Activated CD8-positive, alpha-beta T cell treated with anti-CD3 and anti-CD28 coated beads for 36 hours (primary cell): Measurements from ENCODE around the gene TCF7L2. TPM values are rescaled to one million over a fixed set of nuclear protein-coding genes. Genes with fewer than 3 reads are reported as not detected.

Experiments
- ATAC-seq: fragments of 200-7000 bp; cut with Tn5 transposase; one replicate; pipeline ENCODE4 v1.10.0; 2021; ENCODE audit warnings: mild to moderate bottlenecking, moderate library complexity
- CTCF ChIA-PET: fragments of 350-600 bp; sonication (Branson Sonifier 250); formaldehyde crosslinking; loops from one replicate; lab custom pipeline; 2021; ENCODE audit warnings: antibody characterized with exemption; lab: Charles Lee
- POLR2A ChIA-PET: fragments of 350-600 bp; sonication (Branson Sonifier 250); formaldehyde crosslinking; loops from one replicate; lab custom pipeline; 2021; ENCODE audit warnings: antibody characterized with exemption; lab: Charles Lee
- DNase-seq: peaks from one replicate; pipeline ENCODE4 v3.0.0-alpha.2; 2020
- H3K27ac Mint-ChIP-seq: one replicate; pipeline ENCODE4 v1.8.0; 2021; ENCODE audit warnings: mild to moderate bottlenecking, mixed read lengths
- H3K27me3 Mint-ChIP-seq: one replicate; pipeline ENCODE4 v1.8.0; 2021; ENCODE audit warnings: mixed read lengths
- H3K36me3 Mint-ChIP-seq: one replicate; pipeline ENCODE4 v1.8.0; 2021; ENCODE audit warnings: low read depth, mixed read lengths
- H3K4me1 Mint-ChIP-seq: one replicate; pipeline ENCODE4 v1.8.0; 2021; ENCODE audit warnings: low read depth, mixed read lengths
- H3K4me3 Mint-ChIP-seq: one replicate; pipeline ENCODE4 v1.8.0; 2021; ENCODE audit warnings: mild to moderate bottlenecking, moderate library complexity, mixed read lengths
- H3K9me3 Mint-ChIP-seq: one replicate; pipeline ENCODE4 v1.8.0; 2021; ENCODE audit warnings: mixed read lengths
- intact Hi-C: fragments of 100-400 bp; cut with micrococcal nuclease; formaldehyde crosslinking; loops from one replicate; pipeline ENCODE4 v1.10.0; 2022
- total RNA-seq, 2 experiments: library from RNA; stranded (reverse); gene quantifications; one replicate each; pipeline ENCODE4 v1.2.3, GENCODE V29; 2021
- TF ChIP-seq, protein P1 (sequence below): fragments of 200-600 bp; IDR thresholded peaks from one replicate; pipeline ENCODE4 v1.8.0; 2022; ENCODE audit warnings: antibody characterized with exemption, mild to moderate bottlenecking

Gene TCF7L2
- total RNA-seq, 2 experiments from 2014 or later: 1.5 to 1.6 TPM

DNA sequence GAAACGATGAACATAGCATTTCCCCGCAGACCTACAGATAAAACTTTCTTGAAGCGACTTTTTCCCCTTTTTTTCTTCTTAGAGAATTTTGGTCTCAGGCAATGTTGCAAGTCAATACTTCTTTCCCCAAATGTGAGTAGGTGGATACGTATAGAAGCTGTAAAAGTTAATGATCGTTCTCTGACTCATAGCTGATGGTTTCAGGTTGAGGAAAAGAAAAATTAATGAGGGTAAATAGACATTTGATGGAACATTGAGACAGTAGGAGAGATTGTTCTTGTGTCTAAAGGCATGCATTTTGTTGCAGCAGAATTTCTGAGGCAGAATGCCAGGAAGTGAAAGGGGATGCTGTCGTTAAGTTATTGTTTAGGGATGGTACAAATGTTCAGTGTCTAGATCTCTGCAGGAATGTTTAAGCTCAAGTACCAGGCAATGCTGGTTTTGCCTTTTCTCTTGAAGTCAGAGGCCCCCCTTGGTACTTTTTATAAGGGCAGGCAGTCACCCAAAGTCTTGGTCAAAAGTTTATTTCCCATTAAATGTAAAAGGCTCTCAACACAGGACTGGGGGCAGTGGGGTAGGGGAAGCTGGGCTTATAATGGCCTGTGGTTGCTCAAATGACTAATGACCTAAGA, 9.3 kb downstream of the TCF7L2 start:
- H3K4me1 Mint-ChIP-seq: peaks cover 27% of the 10 kb centered on the region
- no peak overlapping the region for H3K4me3 Mint-ChIP-seq
- ChIA-PET CTCF (interaction anchor here (0.6 kb wide), 1 partner anchor 14 kb away, joined by 3 read pairs; no protein-coding TSS in a partner anchor), POLR2A (no interaction called here)
- TF ChIP-seq, protein P1, sequence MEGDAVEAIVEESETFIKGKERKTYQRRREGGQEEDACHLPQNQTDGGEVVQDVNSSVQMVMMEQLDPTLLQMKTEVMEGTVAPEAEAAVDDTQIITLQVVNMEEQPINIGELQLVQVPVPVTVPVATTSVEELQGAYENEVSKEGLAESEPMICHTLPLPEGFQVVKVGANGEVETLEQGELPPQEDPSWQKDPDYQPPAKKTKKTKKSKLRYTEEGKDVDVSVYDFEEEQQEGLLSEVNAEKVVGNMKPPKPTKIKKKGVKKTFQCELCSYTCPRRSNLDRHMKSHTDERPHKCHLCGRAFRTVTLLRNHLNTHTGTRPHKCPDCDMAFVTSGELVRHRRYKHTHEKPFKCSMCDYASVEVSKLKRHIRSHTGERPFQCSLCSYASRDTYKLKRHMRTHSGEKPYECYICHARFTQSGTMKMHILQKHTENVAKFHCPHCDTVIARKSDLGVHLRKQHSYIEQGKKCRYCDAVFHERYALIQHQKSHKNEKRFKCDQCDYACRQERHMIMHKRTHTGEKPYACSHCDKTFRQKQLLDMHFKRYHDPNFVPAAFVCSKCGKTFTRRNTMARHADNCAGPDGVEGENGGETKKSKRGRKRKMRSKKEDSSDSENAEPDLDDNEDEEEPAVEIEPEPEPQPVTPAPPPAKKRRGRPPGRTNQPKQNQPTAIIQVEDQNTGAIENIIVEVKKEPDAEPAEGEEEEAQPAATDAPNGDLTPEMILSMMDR: no peak
- no peak for ATAC-seq
- no peak overlapping the region for H3K27ac Mint-ChIP-seq
- H3K36me3 Mint-ChIP-seq: no peaks in the 10 kb centered on the region
- H3K27me3 Mint-ChIP-seq: peaks cover 34% of the 10 kb centered on the region
- intact Hi-C loops: no loop called here
- H3K9me3 Mint-ChIP-seq: no peaks in the 10 kb centered on the region
- DNase-seq: no peak

DNA sequence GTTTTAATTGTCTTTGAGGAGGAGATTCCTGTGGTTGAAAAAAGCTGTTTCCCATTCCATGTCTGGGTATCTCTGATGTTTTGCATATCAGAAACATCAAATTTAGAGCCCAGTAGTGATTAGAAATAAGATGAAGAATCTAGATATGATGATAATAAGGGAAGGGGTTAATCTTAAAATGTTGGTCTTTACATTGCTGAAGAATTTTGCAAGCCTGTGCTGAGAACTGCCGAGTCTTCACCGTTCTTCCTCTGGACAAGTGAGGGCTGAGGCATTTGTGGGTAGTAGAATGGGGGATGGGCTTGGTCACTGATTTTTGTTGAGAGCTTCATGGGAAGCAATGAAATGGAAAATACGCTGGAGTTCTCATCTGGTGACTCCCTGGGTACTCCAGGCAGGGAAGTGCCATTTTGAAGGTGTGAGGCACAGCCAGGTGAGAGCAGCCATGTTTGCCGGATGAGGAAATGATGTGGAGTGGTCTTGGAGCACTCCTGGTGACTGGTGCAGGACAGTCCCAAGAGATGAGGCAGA, 10.2 kb downstream of the TCF7L2 start:
- Mint-ChIP-seq H3K27me3 (peaks cover 32% of the 10 kb centered on the region), H3K9me3 (no peaks in the 10 kb centered on the region), H3K27ac (no peak overlapping the region), H3K4me1 (peaks cover 27% of the 10 kb centered on the region), H3K4me3 (no peak overlapping the region), H3K36me3 (no peaks in the 10 kb centered on the region)
- ATAC-seq (no peak), DNase-seq (no peak)
- ChIA-PET POLR2A (no interaction called here), CTCF (no interaction called here)
- TF ChIP-seq, protein P1: no peak
- intact Hi-C loops: no loop called here

DNA sequence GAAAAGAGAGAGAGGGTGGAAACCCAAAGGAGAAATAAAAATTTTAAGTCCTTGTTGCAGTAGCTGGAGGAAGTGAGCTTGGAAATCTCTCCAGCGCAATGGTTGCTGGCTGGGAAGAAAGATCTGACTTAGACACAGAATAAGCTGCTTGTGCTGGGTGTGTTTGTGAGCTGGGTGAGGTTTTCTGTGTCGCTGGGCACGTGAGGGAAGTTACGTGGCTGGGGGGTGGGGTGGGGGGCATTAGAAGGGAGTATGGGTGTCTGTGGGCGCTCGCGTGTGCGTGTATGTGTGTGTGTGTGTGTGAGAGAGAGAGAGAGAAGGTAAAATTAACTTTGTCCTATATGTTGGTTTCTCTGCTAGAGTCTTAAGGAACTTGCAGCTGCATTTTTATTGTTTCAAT, 11.6 kb downstream of the TCF7L2 start:
- POLR2A ChIA-PET: interaction anchor here (0.6 kb wide), 1 partner anchor 41 kb away, joined by 3 read pairs; no protein-coding TSS in a partner anchor
- Mint-ChIP-seq H3K4me3 (no peak overlapping the region), H3K36me3 (no peaks in the 10 kb centered on the region), H3K27ac (no peak overlapping the region), H3K4me1 (peaks cover 18% of the 10 kb centered on the region), H3K27me3 (peaks cover 28% of the 10 kb centered on the region), H3K9me3 (no peaks in the 10 kb centered on the region)
- CTCF ChIA-PET: interaction anchor here (1.2 kb wide), 1 partner anchor 25 kb away, joined by 3 read pairs; no protein-coding TSS in a partner anchor
- intact Hi-C loops: no loop called here
- ATAC-seq (no peak), DNase-seq (no peak)
- TF ChIP-seq, protein P1: no peak

DNA sequence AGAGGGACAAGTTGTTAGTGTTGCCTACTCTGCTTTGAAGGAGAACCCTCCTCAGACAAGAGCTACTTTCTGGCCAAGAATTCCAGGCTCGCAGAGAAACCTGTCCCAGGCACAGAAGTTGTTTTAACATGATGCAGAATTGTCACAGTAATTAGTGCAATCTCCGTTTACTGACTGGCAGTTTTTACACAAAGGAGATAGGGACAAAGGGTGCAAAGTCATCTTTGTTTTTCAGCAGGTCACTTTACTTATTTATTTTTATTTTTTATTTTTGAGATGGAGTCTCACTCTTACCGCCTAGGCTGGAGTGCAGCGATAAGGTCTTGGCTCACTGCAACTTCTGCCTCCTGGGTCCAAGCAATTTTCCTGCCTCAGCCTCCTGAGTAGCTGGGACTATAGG, 12.3 kb downstream of the TCF7L2 start:
- H3K27me3 Mint-ChIP-seq: peaks cover 26% of the 10 kb centered on the region
- H3K27ac Mint-ChIP-seq: no peak overlapping the region
- no peak for ATAC-seq
- CTCF ChIA-PET: no interaction called here
- H3K36me3 Mint-ChIP-seq: no peaks in the 10 kb centered on the region
- H3K4me3 Mint-ChIP-seq: no peak overlapping the region
- peaks cover 18% of the 10 kb centered on the region for H3K4me1 Mint-ChIP-seq
- DNase-seq: no peak
- POLR2A ChIA-PET: no interaction called here
- no peaks in the 10 kb centered on the region for H3K9me3 Mint-ChIP-seq
- TF ChIP-seq, protein P1: no peak
- intact Hi-C loops: no loop called here

DNA sequence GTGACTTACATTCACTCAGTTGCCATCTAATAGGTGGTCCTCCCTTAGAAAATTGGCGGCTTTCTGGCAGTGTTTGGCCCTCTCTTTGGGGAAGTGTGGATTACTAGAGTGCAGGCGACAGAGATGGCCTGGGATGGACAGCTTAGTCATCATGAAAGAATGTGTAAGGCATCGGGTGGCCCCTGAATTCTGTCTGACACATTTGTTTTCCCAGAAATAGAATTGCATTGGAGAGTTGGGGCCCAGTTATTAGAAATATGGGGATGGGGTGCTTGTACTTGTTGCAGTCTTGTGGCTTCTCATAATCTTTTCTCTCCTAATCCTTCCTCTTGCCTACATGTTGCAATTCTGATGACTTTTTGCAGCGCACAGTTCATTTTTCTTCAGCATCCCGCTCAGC, 13.8 kb downstream of the TCF7L2 start:
- ChIA-PET POLR2A (no interaction called here), CTCF (no interaction called here)
- Mint-ChIP-seq H3K27ac (no peak overlapping the region), H3K4me3 (no peak overlapping the region), H3K27me3 (peaks cover 20% of the 10 kb centered on the region), H3K36me3 (no peaks in the 10 kb centered on the region), H3K4me1 (peaks cover 15% of the 10 kb centered on the region), H3K9me3 (no peaks in the 10 kb centered on the region)
- no peak for DNase-seq
- no peak for ATAC-seq
- TF ChIP-seq, protein P1: no peak
- intact Hi-C loops: no loop called here
